ELF-1 (cell line): ENCODE results near the gene APLP1.
"Not testable (repeated sequence)": the region's sequence is repeated elsewhere in the genome, so short reads cannot be mapped to it uniquely, and the experiment has no call there.

Experiments
- DNase-seq: peaks from one replicate; pipeline ENCODE4 v3.0.0-alpha.2; 2016; ENCODE audit warnings: low read depth, low spot score

APLP1 gene

DNA sequence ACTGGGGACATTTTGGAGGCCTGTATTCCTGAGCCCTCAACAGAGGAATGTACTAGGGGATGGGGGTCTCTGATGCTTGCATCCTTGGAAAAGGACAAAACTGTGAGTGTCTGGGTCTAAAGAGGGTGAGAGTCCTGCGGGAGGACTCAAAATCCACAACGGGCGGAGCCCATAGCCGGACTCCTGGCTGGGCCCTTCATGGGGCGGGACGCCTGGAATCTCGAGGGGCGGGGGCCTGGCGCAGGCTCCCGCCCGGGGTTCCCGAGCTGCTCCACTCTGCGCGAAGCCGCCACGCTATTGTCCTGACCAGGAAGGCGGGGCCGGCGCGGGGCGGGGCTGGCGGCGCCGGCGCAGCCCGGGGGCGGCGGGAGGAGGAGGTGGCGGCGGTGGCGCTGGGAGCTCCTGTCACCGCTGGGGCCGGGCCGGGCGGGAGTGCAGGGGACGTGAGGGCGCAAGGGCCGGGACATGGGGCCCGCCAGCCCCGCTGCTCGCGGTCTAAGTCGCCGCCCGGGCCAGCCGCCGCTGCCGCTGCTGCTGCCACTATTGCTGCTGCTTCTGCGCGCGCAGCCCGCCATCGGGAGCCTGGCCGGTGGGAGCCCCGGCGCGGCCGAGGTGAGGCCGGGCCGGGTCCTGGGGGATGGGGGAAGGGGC lies at the start of gene APLP1:
TSS of gene APLP1 (plus strand) at position 403 of the 651 bp plus-strand sequence. CDS start at position 466, 63 bp downstream.
- peak; percentile 37 for DNase-seq

GRCh38 chr19:35822579-35822978 lies 45.8 kb upstream of the APLP1 start:
- no peak for DNase-seq

DNA sequence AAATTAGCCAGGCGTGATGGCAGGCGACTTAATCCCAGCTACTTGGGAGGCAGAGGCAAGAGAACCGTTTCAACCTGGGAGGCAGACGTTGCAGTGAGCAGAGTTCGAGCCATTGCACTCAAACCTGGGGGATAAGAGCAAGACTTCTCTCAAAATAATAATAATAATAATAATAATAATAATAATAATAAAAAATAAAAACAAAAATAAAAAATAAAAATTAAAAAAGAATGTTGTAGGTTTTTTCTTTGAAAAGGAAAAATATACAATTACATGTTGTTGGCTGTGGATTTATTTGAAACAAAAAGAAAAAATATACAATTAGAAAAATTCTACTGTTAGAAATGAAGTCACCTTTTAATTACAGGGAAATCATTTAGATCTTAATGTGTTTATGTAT lies 44.2 kb upstream of the APLP1 start:
- no peak for DNase-seq

DNA sequence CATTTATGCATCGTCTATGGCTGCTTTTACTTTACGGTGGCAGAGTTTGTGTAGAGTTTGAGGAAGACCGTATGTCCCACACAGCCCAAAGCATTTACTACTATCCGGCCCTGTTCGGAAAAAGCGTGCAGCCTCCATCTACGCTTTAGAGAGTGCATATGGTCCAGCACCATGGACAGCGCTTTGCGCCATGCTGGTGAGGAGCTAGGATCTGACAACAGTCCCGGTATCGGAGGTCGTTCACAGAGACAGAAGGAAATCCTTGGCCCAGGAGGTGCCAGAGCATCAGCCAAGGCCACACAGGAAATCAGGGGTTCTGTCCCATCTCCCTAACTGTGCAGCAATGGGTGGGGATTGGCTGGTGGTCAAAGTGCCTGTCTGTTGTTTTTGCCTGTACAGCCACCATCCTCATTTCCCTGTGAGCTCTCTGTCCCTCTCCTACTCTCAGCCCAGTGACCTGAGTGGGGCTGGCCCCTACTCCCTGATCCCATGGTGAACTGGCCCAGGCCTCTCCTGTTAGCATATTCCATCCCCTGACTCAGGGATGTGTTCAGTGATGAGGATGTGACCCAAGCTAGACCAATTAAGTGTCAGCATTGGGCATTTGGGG lies 39.6 kb upstream of the APLP1 start:
- peak; percentile 78 for DNase-seq

DNA sequence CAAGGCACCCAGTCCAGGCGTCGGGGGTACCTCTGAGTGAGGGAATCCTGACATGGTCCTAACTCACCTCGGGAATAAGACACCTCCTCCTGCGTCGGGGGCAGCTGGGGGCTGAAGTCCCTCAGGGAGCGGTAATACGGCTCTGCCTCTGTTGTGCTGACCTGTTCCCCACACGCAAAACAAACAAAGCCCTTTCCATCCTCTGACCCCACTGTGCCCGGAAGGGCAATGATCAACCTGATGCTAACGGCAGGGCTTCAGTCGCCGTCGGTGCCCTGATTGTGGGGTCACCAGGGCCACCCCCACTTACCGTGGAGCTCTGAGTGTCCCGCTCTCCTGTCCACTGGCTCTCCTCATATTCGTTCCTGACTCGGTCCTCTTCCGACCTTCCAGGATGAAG lies 37.4 kb upstream of the APLP1 start:
- no peak for DNase-seq

GRCh38 chr19:35832054-35832453 lies 36.3 kb upstream of the APLP1 start:
- no peak for DNase-seq

DNA sequence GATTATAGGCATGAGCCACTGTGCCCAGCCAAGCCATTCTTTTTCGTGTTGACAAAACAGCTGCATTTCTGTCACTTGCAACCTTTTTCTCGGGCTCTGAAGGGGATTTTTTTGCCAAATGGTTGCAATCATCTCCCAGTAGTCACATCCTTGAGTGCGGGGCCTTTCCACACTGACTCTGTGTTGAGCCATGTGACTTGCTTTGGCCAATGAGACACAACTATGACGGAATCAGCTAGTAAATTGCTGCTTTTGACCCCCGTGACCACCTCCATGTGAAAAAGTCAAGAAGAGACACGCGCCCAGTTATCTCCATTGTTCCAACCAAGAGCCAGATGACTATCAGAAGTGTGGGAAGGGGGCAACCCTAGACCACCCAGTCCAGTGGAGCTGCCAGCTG lies 34.4 kb upstream of the APLP1 start:
- no peak for DNase-seq

DNA sequence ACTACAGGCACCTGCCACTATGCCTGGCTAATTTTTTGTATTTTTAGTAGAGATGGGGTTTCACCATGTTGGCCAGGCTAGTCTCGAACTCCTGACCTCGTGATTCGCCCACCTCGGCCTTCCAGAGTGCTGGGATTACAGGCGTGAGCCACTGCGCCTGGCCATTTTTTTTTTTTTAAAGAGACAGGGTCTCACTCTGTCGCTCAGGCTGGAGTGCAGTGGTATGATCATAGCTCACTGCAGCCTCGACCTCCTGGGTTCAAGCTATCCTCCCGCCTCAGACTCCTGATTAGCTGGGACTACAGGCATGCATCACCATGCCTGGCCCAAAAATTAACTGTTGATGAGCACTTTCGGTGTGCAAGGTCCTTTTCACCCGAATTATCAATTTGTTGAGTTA lies 32.3 kb upstream of the APLP1 start:
- DNase-seq, result not testable (repeated sequence)

DNA sequence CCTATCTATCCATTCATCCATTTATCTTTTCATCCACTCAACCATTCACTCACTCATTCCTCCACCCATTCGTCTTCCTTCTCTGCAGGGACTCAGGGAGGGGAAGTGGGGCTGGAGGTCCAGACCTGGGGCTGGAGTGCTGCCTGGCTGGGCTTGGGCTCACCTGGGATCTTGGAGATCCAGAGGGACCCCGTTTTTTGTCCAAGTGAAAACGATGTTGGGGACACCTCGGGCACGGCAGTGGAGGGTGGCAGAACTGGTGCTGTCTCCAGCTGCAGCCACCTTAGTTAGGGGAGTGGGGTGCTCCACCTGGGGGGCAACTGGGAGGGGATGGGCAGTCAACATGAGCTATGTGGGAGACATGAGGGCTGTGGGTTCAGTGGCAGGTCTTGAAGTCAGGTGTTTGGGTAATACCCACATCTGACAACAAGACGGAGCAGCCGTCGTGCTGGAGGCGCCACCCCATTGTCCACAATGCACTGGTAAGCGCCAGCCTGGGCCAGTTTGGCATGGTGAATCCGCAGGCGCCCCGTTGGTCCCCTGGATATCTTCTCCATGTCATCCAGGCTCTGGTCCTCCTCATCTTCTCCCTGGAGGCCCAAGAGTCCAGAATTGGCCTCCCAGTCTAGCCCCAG lies 26.3 kb upstream of the APLP1 start:
- no peak for DNase-seq

DNA sequence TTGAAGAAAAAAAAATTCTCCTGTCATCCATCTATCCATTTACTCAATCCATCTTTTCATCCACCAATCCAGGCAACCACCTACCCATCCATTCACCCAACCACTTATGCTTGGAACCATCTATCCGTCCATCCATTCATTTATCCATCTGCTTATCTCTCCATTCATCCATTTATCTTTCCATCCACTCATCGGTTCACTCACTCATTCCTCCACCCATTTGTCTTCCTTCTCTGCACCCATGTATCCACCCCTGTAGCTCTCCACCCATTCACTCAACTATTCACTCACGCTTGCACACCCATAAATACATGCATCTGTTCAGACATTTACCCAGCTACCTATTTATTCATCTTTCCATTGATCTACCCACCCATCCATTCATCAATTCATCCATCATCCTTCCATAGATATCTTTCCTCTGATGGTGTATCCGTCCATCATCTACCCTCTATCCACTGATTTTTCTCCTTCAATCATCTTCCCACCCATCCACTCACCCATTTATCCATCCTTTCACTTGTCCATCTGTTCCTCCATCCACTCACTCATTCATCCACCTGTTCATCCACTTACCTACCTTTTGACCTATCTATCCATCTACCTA lies 25.6 kb upstream of the APLP1 start:
- no peak for DNase-seq

DNA sequence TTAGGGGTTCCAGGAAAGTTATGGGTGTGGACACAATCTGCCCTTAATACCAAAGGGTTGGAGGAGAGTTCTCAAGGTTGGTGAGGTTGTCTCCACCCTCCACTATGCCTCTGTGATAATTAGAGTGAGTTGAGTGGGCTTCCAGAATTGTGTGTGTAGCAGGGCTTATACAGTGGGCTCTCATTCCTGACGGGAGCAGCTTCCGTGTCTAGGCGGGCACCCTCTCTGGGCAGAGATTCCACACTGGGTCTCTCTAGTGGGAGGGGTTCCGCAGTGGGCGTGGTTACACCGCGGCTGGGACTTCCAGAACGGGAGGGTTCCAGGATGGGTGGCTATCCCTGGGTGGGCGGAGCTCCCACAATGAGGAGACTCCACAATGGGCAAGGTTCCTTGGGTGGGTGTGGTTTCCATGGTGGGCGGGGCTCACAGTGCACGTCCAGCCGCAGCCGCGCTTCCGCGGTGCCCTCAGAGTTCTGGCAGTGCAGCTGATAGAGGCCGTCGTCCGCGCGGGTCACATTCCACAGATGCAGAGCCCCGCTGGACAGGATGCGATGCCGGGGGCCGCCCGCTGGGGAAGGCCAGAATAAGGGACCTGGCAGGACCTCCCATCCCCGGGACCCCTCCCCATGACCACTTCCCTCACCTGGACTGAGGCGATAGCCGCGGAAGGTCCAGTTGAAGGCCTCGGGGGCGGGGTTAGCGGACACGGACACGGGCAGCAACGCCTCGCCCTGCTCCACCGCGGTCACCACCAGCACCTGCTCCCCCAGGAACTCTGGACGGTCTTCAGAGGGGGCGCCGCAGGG lies 24.5 kb upstream of the APLP1 start:
- DNase-seq, result peak; percentile 67

DNA sequence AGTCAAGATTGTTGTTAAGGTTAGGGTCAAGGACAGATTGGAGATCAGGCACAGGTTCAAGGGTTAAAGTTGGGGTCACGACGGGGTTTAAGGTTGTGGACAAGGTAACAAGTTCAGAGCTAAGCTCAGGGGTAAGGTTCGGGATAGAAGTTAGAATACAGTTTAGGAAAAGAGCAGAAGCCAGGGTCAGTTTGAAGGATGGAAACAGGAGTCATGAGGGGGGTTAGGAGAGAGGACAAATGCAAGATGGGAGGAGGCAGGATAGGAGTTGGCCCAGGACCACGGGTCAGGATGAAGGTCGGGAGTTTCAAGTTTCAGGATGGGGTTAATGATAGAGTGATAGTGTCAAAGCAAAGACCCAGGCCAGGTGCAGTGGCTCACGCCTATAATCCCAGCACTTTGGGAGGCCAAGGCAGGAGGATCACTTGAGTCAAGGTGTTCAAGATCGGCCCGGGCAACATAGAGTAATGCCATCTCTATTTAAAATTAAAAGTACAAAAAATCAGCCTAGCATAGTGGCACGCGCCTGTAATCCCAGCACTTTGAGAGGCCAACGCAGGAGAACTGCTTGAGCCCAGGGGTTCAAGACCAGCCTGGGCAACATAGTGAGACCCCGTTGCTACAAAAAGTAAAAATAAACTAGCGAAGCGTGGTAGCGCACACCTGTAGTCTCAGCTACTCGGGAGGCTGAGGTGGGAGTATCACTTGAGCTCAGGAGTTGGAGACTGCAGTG lies 23.7 kb upstream of the APLP1 start:
- no peak for DNase-seq

GRCh38 chr19:35845215-35846037 lies 22.9 kb upstream of the APLP1 start:
- DNase-seq, result no peak

- peak; percentile 30 for DNase-seq
Measured at GRCh38 chr19:35846038-35846668, 22.2 kb upstream of the APLP1 start.

DNA sequence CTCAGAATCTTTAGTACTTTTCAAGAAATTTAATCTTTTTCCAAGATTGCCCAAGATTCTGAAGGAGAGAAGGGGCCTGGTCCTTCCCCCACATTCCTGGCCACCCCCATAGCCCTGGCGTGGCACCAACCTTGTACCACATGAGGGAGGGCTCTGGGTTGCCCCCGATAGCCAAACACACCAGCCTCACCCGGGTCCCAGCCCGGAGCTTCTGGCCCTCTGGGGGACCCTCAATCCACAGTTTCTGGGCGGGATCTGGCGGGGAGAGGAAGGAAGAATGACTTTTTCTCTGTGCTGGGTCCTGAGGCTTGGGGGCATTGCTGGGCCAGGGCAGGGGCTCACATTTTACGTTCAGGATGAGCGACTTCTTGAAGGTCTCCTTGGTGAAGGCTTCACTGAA lies 20.5 kb upstream of the APLP1 start:
- DNase-seq, result no peak

GRCh38 chr19:35848486-35848885 lies 19.9 kb upstream of the APLP1 start:
- DNase-seq, result no peak

DNA sequence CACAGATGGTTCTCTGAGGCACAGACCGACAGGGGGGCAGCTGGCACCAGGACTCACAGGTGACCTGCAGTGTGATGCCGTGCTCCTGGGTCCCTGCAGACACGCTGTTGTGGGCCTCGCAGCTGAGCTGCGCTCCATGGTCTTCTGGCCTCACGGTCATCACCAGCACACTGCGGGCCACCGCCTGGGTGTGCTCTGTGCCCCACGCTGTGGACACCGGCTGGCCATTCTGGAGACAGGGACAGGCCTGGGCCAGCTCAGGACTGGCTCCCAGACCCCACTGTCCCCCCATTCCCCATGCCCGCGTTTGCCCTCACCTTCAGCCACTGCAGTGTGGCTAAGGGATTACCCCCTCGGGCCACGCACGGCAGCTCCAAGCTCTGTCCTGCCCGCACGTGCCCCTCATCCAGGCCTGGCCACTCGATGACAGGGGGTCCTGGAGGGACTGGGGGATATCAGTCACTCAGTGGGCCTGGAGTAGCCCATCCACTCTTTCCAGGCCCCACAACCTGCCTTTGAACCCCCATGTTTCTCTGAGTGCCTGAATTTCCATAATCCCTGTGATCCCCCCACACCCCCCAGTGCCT lies 19.4 kb upstream of the APLP1 start:
- no peak for DNase-seq

DNA sequence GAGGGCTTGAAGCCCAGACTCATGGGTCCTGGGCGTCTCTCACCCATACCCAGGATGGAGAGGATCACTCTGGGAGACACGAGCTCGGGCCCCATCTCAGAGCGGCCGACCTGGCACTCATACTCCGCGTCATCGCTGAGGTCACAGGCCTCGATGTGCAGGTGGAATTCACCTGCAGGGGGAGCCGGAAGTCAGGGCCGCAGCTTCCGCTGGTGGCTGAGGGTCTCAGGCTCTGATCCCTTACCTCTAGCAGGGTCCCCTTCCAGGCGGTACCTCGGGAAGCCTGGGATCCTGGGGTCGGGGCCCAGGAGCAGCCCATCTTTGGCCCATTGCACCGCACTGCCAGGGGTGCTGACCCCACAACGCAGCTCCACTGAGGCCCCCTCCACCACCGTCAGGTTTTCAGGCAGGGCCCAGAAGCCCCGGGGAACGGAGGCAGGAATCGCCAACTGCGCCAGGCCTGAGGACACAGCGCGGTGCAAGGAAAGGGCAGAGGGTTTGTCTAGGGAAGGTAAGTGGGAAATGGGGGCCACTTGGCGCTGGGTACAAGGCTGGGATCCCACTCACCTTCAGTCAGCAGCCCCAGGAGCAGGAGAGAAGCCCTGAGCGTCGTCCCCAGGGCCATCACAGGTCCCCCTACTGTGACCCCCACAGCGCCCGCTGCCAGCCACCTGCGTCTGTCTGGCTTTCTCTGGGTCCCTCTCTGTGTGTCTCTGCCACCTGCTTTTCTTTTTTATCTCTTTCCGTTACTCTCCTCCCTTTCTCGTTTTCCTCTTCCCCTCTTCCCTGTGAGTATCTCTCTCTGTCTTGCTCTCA lies 17.0 kb upstream of the APLP1 start:
- DNase-seq, result peak; percentile 56
